RPMI8226 (cell line): ENCODE data around the gene CCDC80.
"Not testable (repeated sequence)": the region's sequence is repeated elsewhere in the genome, so short reads cannot be mapped to it uniquely, and the experiment has no call there.

Experiments
- DNase-seq: peaks from one replicate; pipeline ENCODE4 v3.0.0-alpha.2; 2015

The CCDC80 gene

DNA sequence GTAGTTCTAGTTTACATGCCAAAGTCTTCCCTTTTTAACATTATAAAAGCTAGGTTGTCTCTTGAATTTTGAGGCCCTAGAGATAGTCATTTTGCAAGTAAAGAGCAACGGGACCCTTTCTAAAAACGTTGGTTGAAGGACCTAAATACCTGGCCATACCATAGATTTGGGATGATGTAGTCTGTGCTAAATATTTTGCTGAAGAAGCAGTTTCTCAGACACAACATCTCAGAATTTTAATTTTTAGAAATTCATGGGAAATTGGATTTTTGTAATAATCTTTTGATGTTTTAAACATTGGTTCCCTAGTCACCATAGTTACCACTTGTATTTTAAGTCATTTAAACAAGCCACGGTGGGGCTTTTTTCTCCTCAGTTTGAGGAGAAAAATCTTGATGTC is 57.8 kb downstream of the CCDC80 start:
- DNase-seq, result no peak

DNA sequence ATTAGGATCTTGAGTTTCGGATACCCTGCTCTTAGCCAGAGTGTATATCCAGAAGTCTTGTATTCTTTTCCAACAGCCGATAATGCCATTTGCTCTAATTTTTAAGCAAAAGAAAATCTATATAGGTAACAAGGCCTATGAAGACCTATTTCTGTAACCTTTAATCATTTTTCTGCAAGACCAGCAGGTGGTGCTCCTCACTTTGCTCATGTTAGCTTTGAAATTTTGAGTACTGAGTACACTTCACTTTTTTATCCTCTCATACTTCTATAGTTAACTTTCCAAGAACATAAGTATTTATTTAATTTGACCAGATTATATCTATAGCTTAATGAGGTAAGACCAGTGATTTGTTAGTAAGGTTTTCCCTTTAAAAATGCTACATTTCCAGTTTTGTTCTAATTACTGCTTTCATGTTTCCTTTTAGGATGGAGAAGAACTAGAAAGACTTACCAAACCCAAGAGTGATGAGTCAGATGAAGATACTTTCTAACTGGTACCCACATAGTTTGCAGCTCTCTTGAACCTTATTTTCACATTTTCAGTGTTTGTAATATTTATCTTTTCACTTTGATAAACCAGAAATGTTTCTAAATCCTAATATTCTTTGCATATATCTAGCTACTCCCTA is 58.6 kb downstream of the CCDC80 start:
- DNase-seq, result peak; percentile 40

GRCh38 chr3:112579697-112580096 is 61.2 kb downstream of the CCDC80 start:
- no peak for DNase-seq

DNA sequence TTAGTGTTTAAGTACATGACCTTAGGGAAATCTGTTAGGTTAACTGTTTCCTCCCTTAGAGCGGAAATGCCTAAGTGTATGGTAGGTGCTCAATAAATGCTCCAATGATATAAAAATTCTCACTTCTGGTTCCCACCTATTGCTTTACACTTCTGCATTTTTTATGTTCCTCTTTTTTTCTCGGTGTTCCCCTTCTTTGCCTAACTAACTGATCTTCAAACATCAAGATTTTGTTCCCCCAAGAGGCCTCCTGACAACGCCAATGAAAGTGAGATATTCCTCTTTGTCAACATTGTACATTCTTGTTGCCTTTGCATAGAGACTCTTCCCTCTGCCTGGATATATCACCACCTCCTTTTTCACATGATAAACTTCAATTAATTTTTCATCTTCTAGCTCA is 61.7 kb downstream of the CCDC80 start:
- no peak for DNase-seq

DNA sequence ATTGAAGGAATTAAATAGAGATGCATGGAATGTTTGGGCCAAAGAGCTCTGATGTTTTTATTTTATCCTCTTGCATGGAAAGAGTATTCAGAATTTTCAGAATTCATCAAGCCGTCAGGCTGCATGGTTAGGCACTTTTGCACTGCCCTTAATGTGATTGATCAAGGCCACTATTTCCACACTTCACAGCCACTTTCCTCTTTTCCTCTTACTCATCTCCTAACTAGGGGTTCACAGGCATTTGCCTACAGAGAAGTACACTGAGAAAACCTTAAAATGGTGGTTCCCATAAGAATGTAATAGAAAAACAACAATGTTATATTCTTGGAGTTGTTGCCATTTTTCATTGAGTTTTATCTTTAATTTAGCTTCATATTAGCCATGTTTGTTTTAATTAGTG is 68.2 kb downstream of the CCDC80 start:
- no peak for DNase-seq

- DNase-seq, result no peak
Observed at GRCh38 chr3:112569265-112569664, 71.7 kb downstream of the CCDC80 start.

DNA sequence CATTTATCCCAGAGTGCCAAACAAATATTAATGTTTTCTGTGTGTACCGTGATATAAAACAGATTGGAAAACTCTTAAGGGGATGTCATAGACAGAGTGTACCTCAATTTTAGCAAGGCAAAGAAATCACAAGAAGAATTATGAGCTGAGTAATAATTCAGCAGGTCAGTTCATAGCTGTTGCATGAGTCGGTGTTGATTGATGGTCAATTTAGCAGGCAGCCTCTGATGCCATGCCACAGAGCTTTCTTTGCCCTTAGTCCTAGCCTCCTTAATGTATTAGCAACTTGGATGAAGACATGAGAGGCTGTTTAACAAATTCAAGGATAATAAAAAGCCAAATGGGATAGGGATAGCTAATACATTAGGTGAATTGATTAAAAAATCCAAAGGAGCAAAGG is 72.3 kb downstream of the CCDC80 start:
- no peak for DNase-seq

DNA sequence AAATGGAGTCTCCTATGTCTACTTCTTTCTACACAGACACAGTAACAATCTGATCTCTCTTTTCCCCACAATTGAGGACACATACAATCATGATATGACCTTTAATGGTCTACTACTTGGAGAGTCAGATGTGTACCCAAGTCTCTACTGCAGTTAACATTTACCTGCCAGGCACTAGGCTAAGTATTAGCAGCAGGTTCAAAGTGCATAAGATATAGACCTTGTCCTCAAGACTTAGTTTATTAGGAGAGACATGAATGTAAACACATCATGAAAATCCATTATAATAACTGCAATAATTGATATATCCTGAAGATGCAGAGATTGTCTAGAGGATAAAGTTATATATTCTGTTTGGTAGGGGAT is 76.0 kb downstream of the CCDC80 start:
- no peak for DNase-seq

DNA sequence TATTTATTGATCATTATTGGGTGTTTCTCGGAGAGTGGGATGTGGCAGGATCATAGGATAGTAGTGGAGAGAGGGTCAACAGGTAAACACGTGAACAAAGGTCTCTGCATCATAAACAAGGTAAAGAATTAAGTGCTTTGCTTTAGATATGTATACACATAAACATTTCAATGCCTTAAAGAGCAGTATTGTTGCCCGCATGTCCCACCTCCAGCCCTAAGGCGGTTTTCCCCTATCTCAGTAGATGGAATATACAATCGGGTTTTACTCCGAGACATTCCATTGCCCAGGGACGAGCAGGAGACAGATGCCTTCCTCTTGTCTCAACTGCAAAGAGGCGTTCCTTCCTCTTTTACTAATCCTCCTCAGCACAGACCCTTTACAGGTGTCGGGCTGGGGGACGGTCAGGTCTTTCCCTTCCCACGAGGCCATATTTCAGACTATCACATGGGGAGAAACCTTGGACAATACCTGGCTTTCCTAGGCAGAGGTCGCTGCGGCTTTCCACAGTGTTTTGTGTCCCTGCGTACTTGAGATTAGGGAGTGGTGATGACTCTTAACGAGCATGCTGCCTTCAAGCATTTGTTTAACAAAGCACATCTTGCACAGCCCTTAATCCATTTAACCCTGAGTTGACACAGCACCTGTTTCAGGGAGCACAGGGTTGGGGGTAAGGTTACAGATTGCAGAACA is 76.5 kb downstream of the CCDC80 start:
- DNase-seq, result not testable (repeated sequence)

DNA sequence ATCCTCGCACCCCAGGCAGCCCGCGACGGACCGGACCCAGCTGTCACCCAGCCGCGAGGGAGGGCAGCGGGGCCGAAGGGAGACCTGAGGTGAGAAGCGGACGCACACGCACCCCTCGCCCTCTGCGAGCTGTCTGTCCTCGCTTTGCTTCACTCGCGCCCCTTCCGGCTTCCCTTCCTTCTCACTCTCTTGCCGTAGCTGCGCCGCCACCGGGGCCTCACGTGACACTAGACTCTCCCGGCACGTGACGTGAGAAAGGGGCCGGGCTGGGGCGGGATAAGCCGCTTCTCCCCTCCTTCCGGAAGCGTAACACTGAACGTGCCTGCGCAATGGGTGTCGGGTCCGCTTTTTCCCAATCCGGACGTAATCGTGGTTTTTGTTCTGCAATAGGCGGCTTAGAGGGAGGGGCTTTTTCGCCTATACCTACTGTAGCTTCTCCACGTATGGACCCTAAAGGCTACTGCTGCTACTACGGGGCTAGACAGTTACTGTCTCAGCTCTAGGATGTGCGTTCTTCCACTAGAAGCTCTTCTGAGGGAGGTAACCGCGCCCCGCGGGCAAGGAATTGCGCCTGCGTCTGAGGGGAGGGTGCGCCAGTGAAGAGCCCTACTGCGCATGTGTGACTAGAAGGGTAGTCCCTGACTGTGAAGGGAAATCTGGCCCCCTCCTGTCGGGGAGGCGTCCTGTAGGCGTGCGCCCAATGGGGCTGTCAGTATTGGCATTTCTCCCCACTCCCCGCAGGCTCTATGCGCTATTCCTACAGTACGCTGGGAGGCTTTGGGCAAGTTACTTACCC is 79.0 kb downstream of the CCDC80 start, which contains the start of the genes ATG3 and SLC35A5:
ATG3 (minus strand) TSS at position 229 of the 796 bp plus-strand sequence. CDS start 434 bp downstream, outside the sequence.
SLC35A5 (plus strand) TSS at position 312 of the 796 bp plus-strand sequence. CDS start 1,359 bp downstream, outside the sequence.
- peak; percentile 98 for DNase-seq

DNA sequence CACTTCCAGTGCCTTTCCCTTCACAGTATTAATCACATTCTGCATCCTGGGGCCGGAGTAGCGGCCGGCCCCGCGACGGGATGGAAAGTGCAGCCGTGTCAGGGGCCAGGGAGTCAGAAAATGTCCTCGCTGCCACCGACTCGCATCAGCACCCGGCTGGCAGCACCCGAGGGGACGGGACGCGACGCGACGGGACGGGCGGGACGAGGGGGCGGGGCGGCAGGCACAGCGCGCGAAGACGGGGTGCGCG is 79.5 kb downstream of the CCDC80 start:
- DNase-seq, result no peak

- peak; percentile 79 for DNase-seq
Observed at GRCh38 chr3:112560721-112561483, 80.0 kb downstream of the CCDC80 start.

- no peak for DNase-seq
Observed at GRCh38 chr3:112560307-112560706, 80.6 kb downstream of the CCDC80 start.

- DNase-seq, result no peak
Observed at GRCh38 chr3:112557976-112558375, 83.0 kb downstream of the CCDC80 start.

GRCh38 chr3:112555535-112556170 is 85.3 kb downstream of the CCDC80 start:
- no peak for DNase-seq

DNA sequence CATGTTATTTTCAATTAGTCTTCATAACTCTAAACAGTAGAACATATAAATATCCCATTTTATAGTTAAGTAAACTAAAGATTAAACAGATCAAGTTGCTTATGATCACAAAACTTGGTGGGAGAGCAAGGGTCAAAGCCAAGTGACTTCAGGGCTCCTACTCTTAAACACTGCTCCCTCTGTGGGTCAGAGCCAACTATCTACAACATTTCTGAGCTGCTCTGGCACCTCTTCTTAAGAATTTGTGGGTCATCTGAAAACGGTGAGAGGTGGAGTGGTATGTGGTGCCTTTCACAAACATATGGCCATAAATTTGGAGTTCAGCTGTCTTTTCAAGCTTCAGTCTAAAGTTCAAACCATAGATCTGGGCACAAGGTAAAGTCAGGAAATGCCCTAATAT is 90.1 kb downstream of the CCDC80 start:
- DNase-seq, result no peak
